AG04450 (cell line): ENCODE measurements around the gene GOLM1. TPM values are rescaled to one million over a fixed set of nuclear protein-coding genes. Genes with fewer than 3 reads are reported as not detected.

Experiments used
- CTCF ChIA-PET: fragments of 300-600, 350-600 bp; formaldehyde crosslinking; extraction: SDS; loops from one replicate; lab custom pipeline; 2022; ENCODE audit warnings: antibody characterized with exemption, inconsistent platforms; lab: Charles Lee
- POLR2A ChIA-PET: fragments of 350-600 bp; formaldehyde crosslinking; extraction: SDS; loops from one replicate; lab custom pipeline; 2021; ENCODE audit warnings: antibody characterized with exemption, inconsistent platforms; lab: Yijun Ruan, JAX
- DNase-seq: peaks from one replicate; pipeline ENCODE4 v3.0.0-alpha.2; 2011; ENCODE audit warnings: low read depth, low spot score
- H3K27ac ChIP-seq: one replicate; pipeline ENCODE4 v1.5.1; 2012; ENCODE audit warnings: low read depth, low read length, control low read depth
- H3K27me3 ChIP-seq: one replicate; pipeline ENCODE4 v1.6.0; 2012; ENCODE audit warnings: low read length; ENCODE audit not compliant: control insufficient read depth, insufficient read depth
- H3K4me3 ChIP-seq: 2 replicates; pipeline ENCODE4 v1.5.1; 2011; ENCODE audit warnings: mild to moderate bottlenecking, low read depth, low read length, control low read depth
- H3K9me3 ChIP-seq: 2 replicates; pipeline ENCODE4 v1.5.1; 2012; ENCODE audit warnings: low read length; ENCODE audit not compliant: control insufficient read depth, insufficient read depth
- CTCF ChIP-seq: IDR thresholded peaks from 2 replicates; pipeline ENCODE4 v1.5.1; 2011; ENCODE audit warnings: low read depth, low read length, control low read depth, inconsistent platforms
- polyA plus RNA-seq: library from polyadenylated mRNA; depleted of rRNA; stranded (reverse); fragments of >200 nt; gene quantifications from 2 replicates; pipeline ENCODE4 v1.2.3, GENCODE V29; 2011

The GOLM1 gene
- polyA plus RNA-seq, 1 experiment, result 75.0 TPM

GRCh38 chr9:86135371-86135770, 36.0 kb upstream of the GOLM1 start:
- Histone ChIP-seq H3K9me3 (no peaks in the 10 kb centered on the region), H3K27me3 (no peaks in the 10 kb centered on the region), H3K27ac (no peak overlapping the region), H3K4me3 (no peak overlapping the region)
- TF ChIP-seq CTCF, result no peak
- POLR2A ChIA-PET, result no interaction called here
- DNase-seq, result no peak
- CTCF ChIA-PET, result interaction anchor here (0.6 to 1.6 kb wide), 2 partner anchors 67 to 460 kb away, joined by 6 read pairs; no protein-coding TSS in a partner anchor

- POLR2A ChIA-PET, result no interaction called here
- DNase-seq, result no peak
- TF ChIP-seq CTCF, result no peak
- CTCF ChIA-PET, result no interaction called here
- peaks cover 2% of the 10 kb centered on the region for H3K27me3 ChIP-seq
- H3K4me3 ChIP-seq, result no peak overlapping the region
- no peak overlapping the region for H3K27ac ChIP-seq
- H3K9me3 ChIP-seq, result no peaks in the 10 kb centered on the region
Observed at GRCh38 chr9:86134361-86134760, 35.0 kb upstream of the GOLM1 start.

- no peak overlapping the region for H3K4me3 ChIP-seq
- CTCF ChIA-PET, result interaction anchor here (1.3 kb wide), 1 partner anchor 74 kb away, joined by 5 read pairs; no protein-coding TSS in a partner anchor
- no peak overlapping the region for H3K27ac ChIP-seq
- POLR2A ChIA-PET, result no interaction called here
- H3K9me3 ChIP-seq, result no peaks in the 10 kb centered on the region
- H3K27me3 ChIP-seq, result peaks cover 10% of the 10 kb centered on the region
- no peak for DNase-seq
- TF ChIP-seq CTCF, result no peak
Observed at GRCh38 chr9:86128235-86128822, 29.0 kb upstream of the GOLM1 start.

GRCh38 chr9:86126998-86127972, 27.9 kb upstream of the GOLM1 start:
- TF ChIP-seq CTCF, result no peak
- Histone ChIP-seq H3K9me3 (no peaks in the 10 kb centered on the region), H3K27me3 (peaks cover 10% of the 10 kb centered on the region), H3K27ac (no peak overlapping the region), H3K4me3 (no peak overlapping the region)
- peak; percentile 47 for DNase-seq
- CTCF ChIA-PET, result interaction anchor here (0.6 kb wide), 1 partner anchor 27 kb away, joined by 3 read pairs; no protein-coding TSS in a partner anchor
- POLR2A ChIA-PET, result no interaction called here

- CTCF ChIA-PET, result no interaction called here
- TF ChIP-seq CTCF, result no peak
- Histone ChIP-seq H3K27me3 (peaks cover 9% of the 10 kb centered on the region), H3K4me3 (no peak overlapping the region), H3K27ac (no peak overlapping the region), H3K9me3 (no peaks in the 10 kb centered on the region)
- POLR2A ChIA-PET, result no interaction called here
- no peak for DNase-seq
Observed at GRCh38 chr9:86122311-86122710, 23.0 kb upstream of the GOLM1 start.
